HepG2 (cell line): Measurements from ENCODE around the gene SERINC4. TPM values are rescaled to one million over a fixed set of nuclear protein-coding genes. Genes with fewer than 3 reads are reported as not detected.

Experiments used
- ARNTL ChIP-seq: sonication (generic); formaldehyde crosslinking; IDR thresholded peaks from 2 replicates; pipeline ENCODE4 v1.4.0; 2020; ENCODE audit warnings: mild to moderate bottlenecking, missing genetic modification reagents
- ATF7 ChIP-seq, 2 experiments: fragments of 450-650 bp in 1 of 2; sonication (generic) in 1 of 2; formaldehyde crosslinking in 1 of 2; IDR thresholded peaks; 2 replicates each; pipeline versions ENCODE4 v1.4.0 to v1.6.1; 2016 to 2020; ENCODE audit warnings: antibody characterized with exemption in 1 of 2, mild to moderate bottlenecking in 1 of 2, missing genetic modification reagents in 1 of 2
- CBX2 ChIP-seq, 2 experiments: fragments of 200-600 bp in 1 of 2; sonication (generic); formaldehyde crosslinking in 1 of 2; IDR thresholded peaks; 2 replicates each; pipeline versions ENCODE4 v1.7.0 to v1.8.1; 2018 to 2022; ENCODE audit warnings: low read depth in 2 of 2, low read length in 1 of 2, mild to moderate bottlenecking in 1 of 2, missing genetic modification reagents in 1 of 2
- CREM ChIP-seq, 2 experiments: sonication (generic) in 1 of 2; formaldehyde crosslinking in 1 of 2; IDR thresholded peaks; 2 replicates each; pipeline versions ENCODE4 v1.4.0 to v1.6.1; 2016 to 2020; ENCODE audit warnings: antibody characterized with exemption in 1 of 2, mild to moderate bottlenecking in 1 of 2, missing genetic modification reagents in 1 of 2
- HDAC1 ChIP-seq: sonication (generic); formaldehyde crosslinking; IDR thresholded peaks from 2 replicates; pipeline ENCODE4 v1.5.1; 2020; ENCODE audit warnings: mild to moderate bottlenecking, missing genetic modification reagents
- JUND ChIP-seq: sonication (generic); formaldehyde crosslinking; IDR thresholded peaks from 2 replicates; pipeline ENCODE4 v1.8.0; 2022; ENCODE audit warnings: mild to moderate bottlenecking, missing genetic modification reagents
- NAIF1 ChIP-seq: sonication (generic); formaldehyde crosslinking; IDR thresholded peaks from 2 replicates; pipeline ENCODE4 v1.5.0; 2020; ENCODE audit warnings: mild to moderate bottlenecking, missing genetic modification reagents, borderline replicate concordance
- NR2F2 ChIP-seq: IDR thresholded peaks from 2 replicates; pipeline ENCODE4 v1.6.1; 2012; ENCODE audit warnings: low read depth, inconsistent platforms, borderline replicate concordance
- SNAPC2 ChIP-seq: sonication (generic); formaldehyde crosslinking; IDR thresholded peaks from 2 replicates; pipeline ENCODE4 v1.8.1; 2022; ENCODE audit warnings: mild to moderate bottlenecking, missing genetic modification reagents
- YEATS2 ChIP-seq: sonication (generic); formaldehyde crosslinking; IDR thresholded peaks from 2 replicates; pipeline ENCODE4 v1.4.0; 2020; ENCODE audit warnings: missing genetic modification reagents, borderline replicate concordance
- ZNF83 ChIP-seq: sonication (generic); formaldehyde crosslinking; IDR thresholded peaks from 2 replicates; pipeline ENCODE4 v1.4.0; 2020; ENCODE audit warnings: missing genetic modification reagents, mild to moderate bottlenecking, borderline replicate concordance
- ZSCAN12 ChIP-seq: sonication (generic); formaldehyde crosslinking; IDR thresholded peaks from 2 replicates; pipeline ENCODE4 v1.9.0; 2021; ENCODE audit warnings: mild to moderate bottlenecking, missing genetic modification reagents
- polyA plus RNA-seq, 8 experiments: library from polyadenylated mRNA; depleted of rRNA in 3 of 8; stranded (reverse) in 7 of 8; unstranded in 1 of 8; fragments of >200 nt; fragmentation: Illumina TruSeq in 4 of 8; extraction: Trizol in 4 of 8; gene quantifications; 2 replicates each; pipeline versions ENCODE4 v1.2.1 to v1.2.3, GENCODE V29; 2011 to 2016; ENCODE audit warnings: low read depth in 4 of 8, missing spikeins in 1 of 8, mixed read lengths in 1 of 8; ENCODE audit not compliant: insufficient read depth in 1 of 8
- total RNA-seq, 5 experiments: library from RNA; depleted of rRNA; stranded (reverse); fragments of >200 nt; fragmentation: Illumina TruSeq; extraction: Trizol; gene quantifications; 2 replicates each; pipeline ENCODE4 v1.2.3, GENCODE V29; 2016; ENCODE audit warnings: low read depth in 1 of 5
- TF ChIP-seq, protein P1 (sequence below): sonication (generic); formaldehyde crosslinking; IDR thresholded peaks from 2 replicates; pipeline ENCODE4 v1.5.0; 2020; ENCODE audit warnings: mild to moderate bottlenecking, missing genetic modification reagents
- TF ChIP-seq, protein P2 (sequence below), 2 experiments: fragments of 450-650 bp in 1 of 2; sonication (generic) in 1 of 2; formaldehyde crosslinking; IDR thresholded peaks; 2 replicates each; pipeline versions ENCODE4 v1.5.0 to v1.8.0; 2020 to 2022; ENCODE audit warnings: mild to moderate bottlenecking in 1 of 2, missing genetic modification reagents in 1 of 2
- TF ChIP-seq, protein P3 (sequence below): sonication (generic); formaldehyde crosslinking; IDR thresholded peaks from 2 replicates; pipeline ENCODE4 v1.5.0; 2020; ENCODE audit warnings: mild to moderate bottlenecking, missing genetic modification reagents
- TF ChIP-seq, protein P4 (sequence below): sonication (generic); formaldehyde crosslinking; IDR thresholded peaks from 2 replicates; pipeline ENCODE4 v1.4.0; 2020; ENCODE audit warnings: missing genetic modification reagents, borderline replicate concordance
- TF ChIP-seq, protein P5 (sequence below): sonication (generic); formaldehyde crosslinking; conservative IDR thresholded peaks from 2 replicates; pipeline ENCODE4 v1.4.0; 2020; ENCODE audit warnings: missing genetic modification reagents
- TF ChIP-seq, protein P6 (sequence below): IDR thresholded peaks from 2 replicates; pipeline ENCODE4 v1.6.1; 2018; ENCODE audit warnings: missing genetic modification reagents

The SERINC4 gene
- total and polyA plus RNA-seq, 2 of the 13 experiments (the other 11 are each of a cell fraction or from before 2014, with no cell fraction given), result not detected

DNA sequence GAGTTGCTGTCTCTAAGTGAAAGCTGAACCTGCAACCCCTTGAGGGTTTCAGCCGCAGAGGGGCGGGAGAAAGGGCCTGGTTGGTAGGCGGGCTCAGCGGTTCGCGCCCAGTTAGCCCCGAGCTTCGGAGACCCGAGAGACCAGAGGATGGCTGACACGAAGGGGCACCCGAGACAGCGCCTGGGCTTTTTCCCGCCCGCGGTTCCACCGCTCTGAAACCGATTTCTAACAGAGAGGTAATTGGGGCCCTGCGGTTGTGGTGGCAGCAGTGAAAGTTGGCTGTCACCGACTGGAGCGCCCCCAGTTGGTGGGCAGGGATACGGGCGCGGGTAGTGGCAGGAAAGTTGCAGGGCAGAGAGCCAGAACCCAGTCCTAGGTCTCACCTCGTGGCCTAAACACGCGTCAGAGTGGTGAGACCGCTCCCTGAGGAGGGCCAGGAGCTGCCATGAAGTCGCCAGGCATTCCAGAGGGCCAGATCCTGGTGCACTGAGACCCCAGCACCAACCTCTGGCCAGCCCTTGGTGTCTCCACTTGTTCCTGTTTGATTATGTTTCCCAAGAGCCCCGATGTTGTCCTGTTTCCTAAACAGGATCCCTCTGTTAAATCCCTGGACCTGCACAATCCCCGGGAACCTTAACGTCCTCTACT is 22.6 kb downstream of the SERINC4 start (continued):
- TF ChIP-seq, protein P1, sequence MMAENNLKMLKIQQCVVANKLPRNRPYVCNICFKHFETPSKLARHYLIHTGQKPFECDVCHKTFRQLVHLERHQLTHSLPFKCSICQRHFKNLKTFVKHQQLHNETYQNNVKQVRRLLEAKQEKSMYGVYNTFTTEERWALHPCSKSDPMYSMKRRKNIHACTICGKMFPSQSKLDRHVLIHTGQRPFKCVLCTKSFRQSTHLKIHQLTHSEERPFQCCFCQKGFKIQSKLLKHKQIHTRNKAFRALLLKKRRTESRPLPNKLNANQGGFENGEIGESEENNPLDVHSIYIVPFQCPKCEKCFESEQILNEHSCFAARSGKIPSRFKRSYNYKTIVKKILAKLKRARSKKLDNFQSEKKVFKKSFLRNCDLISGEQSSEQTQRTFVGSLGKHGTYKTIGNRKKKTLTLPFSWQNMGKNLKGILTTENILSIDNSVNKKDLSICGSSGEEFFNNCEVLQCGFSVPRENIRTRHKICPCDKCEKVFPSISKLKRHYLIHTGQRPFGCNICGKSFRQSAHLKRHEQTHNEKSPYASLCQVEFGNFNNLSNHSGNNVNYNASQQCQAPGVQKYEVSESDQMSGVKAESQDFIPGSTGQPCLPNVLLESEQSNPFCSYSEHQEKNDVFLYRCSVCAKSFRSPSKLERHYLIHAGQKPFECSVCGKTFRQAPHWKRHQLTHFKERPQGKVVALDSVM (CRISPR knock-in tag), result no peak
- TF ChIP-seq ARNTL (CRISPR knock-in tag) (peak; percentile 80), CBX2 (IDR thresholded peaks at IDR 0.05; ENCODE audit: low read depth, low read length) (no peak), CBX2 (CRISPR knock-in tag; IDR thresholded peaks at IDR 0.05; ENCODE audit: low read depth) (no peak), HDAC1 (CRISPR knock-in tag) (peak; percentile 68), ATF7 (IDR thresholded peaks at IDR 0.05) (no peak), ATF7 (CRISPR knock-in tag; IDR thresholded peaks at IDR 0.05) (no peak), JUND (no peak), ZSCAN12 (CRISPR knock-in tag) (0 out of 2 replicates have a peak, but pooled peaks have one; percentile 47), SNAPC2 (no peak), NAIF1 (CRISPR knock-in tag) (no peak), CREM (IDR thresholded peaks at IDR 0.05) (no peak), CREM (CRISPR knock-in tag; IDR thresholded peaks at IDR 0.05) (no peak), ZNF83 (CRISPR knock-in tag) (no peak), NR2F2 (no peak), YEATS2 (CRISPR knock-in tag) (no peak)
- TF ChIP-seq, protein P2, sequence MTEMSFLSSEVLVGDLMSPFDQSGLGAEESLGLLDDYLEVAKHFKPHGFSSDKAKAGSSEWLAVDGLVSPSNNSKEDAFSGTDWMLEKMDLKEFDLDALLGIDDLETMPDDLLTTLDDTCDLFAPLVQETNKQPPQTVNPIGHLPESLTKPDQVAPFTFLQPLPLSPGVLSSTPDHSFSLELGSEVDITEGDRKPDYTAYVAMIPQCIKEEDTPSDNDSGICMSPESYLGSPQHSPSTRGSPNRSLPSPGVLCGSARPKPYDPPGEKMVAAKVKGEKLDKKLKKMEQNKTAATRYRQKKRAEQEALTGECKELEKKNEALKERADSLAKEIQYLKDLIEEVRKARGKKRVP (CRISPR knock-in tag; IDR thresholded peaks at IDR 0.05), result no peak
- TF ChIP-seq, protein P3, sequence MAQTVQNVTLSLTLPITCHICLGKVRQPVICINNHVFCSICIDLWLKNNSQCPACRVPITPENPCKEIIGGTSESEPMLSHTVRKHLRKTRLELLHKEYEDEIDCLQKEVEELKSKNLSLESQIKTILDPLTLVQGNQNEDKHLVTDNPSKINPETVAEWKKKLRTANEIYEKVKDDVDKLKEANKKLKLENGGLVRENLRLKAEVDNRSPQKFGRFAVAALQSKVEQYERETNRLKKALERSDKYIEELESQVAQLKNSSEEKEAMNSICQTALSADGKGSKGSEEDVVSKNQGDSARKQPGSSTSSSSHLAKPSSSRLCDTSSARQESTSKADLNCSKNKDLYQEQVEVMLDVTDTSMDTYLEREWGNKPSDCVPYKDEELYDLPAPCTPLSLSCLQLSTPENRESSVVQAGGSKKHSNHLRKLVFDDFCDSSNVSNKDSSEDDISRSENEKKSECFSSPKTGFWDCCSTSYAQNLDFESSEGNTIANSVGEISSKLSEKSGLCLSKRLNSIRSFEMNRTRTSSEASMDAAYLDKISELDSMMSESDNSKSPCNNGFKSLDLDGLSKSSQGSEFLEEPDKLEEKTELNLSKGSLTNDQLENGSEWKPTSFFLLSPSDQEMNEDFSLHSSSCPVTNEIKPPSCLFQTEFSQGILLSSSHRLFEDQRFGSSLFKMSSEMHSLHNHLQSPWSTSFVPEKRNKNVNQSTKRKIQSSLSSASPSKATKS (CRISPR knock-in tag), result no peak
- TF ChIP-seq, protein P4, sequence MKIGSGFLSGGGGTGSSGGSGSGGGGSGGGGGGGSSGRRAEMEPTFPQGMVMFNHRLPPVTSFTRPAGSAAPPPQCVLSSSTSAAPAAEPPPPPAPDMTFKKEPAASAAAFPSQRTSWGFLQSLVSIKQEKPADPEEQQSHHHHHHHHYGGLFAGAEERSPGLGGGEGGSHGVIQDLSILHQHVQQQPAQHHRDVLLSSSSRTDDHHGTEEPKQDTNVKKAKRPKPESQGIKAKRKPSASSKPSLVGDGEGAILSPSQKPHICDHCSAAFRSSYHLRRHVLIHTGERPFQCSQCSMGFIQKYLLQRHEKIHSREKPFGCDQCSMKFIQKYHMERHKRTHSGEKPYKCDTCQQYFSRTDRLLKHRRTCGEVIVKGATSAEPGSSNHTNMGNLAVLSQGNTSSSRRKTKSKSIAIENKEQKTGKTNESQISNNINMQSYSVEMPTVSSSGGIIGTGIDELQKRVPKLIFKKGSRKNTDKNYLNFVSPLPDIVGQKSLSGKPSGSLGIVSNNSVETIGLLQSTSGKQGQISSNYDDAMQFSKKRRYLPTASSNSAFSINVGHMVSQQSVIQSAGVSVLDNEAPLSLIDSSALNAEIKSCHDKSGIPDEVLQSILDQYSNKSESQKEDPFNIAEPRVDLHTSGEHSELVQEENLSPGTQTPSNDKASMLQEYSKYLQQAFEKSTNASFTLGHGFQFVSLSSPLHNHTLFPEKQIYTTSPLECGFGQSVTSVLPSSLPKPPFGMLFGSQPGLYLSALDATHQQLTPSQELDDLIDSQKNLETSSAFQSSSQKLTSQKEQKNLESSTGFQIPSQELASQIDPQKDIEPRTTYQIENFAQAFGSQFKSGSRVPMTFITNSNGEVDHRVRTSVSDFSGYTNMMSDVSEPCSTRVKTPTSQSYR, result 0 out of 2 replicates have a peak, but pooled peaks have one; percentile 20
- TF ChIP-seq, protein P5, sequence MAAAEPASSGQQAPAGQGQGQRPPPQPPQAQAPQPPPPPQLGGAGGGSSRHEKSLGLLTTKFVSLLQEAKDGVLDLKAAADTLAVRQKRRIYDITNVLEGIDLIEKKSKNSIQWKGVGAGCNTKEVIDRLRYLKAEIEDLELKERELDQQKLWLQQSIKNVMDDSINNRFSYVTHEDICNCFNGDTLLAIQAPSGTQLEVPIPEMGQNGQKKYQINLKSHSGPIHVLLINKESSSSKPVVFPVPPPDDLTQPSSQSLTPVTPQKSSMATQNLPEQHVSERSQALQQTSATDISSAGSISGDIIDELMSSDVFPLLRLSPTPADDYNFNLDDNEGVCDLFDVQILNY, result no peak
- TF ChIP-seq, protein P6, sequence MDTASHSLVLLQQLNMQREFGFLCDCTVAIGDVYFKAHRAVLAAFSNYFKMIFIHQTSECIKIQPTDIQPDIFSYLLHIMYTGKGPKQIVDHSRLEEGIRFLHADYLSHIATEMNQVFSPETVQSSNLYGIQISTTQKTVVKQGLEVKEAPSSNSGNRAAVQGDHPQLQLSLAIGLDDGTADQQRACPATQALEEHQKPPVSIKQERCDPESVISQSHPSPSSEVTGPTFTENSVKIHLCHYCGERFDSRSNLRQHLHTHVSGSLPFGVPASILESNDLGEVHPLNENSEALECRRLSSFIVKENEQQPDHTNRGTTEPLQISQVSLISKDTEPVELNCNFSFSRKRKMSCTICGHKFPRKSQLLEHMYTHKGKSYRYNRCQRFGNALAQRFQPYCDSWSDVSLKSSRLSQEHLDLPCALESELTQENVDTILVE (CRISPR knock-in tag), result no peak
